Body of pancreas (tissue), 4 donors: ENCODE results near the gene ACOD1.

ENCODE experiments used
- CTCF ChIP-seq, 7 experiments: fragments of 450-650 bp in 4 of 7; fragments of 200-600 bp in 3 of 7; sonication (generic) in 3 of 7; IDR thresholded peaks; one replicate each; pipeline ENCODE4 v1.5.1; 2016 to 2019; ENCODE audit warnings: antibody characterized with exemption in 7 of 7
- POLR2A ChIP-seq, 3 donors: fragments of 450-650 bp; IDR thresholded peaks; one replicate each; pipeline ENCODE4 v1.6.1; 2016; ENCODE audit warnings: antibody characterized with exemption in 3 of 3, mild to moderate bottlenecking in 2 of 3

GRCh38 chr13:76917095-76917494 lies 31.2 kb upstream of the ACOD1 start:
- TF ChIP-seq POLR2A (IDR thresholded peaks at IDR 0.05) (no peak), CTCF (IDR thresholded peaks at IDR 0.05) (no peak)
